GM18861 (cell line): ENCODE data around the gene BIVM.
A peak's percentile ranks its signal among the peaks of the same experiment; 100 is the strongest.

Experiments
- ATAC-seq: cut with Tn5 transposase; IDR thresholded peaks from one replicate; pipeline ENCODE4 v1.9.1; 2021; ENCODE audit not compliant: unreplicated experiment

BIVM gene

GRCh38 chr13:102784483-102784882 is 14.4 kb upstream of the BIVM start:
- no peak for ATAC-seq

GRCh38 chr13:102788683-102789082 is 10.2 kb upstream of the BIVM start:
- ATAC-seq, result no peak

GRCh38 chr13:102792396-102792795 is 6.5 kb upstream of the BIVM start:
- ATAC-seq, result no peak

- no peak for ATAC-seq
These were observed 5.1 kb upstream of the BIVM start for GRCh38 chr13:102793611-102794355.

- peak; percentile 0 for ATAC-seq
These were observed 666 bp downstream of the BIVM start for GRCh38 chr13:102799426-102800144.

- ATAC-seq, result peak; percentile 71
These were observed 1.5 kb downstream of the BIVM start for GRCh38 chr13:102800145-102801041.

- no peak for ATAC-seq
These were observed 6.8 kb downstream of the BIVM start for GRCh38 chr13:102805680-102806079.

- ATAC-seq, result no peak
These were observed 8.8 kb downstream of the BIVM start for GRCh38 chr13:102807699-102808098.

- no peak for ATAC-seq
These were observed 13.8 kb downstream of the BIVM start for GRCh38 chr13:102812611-102813287.

GRCh38 chr13:102814025-102814607 is 15.2 kb downstream of the BIVM start:
- no peak for ATAC-seq

GRCh38 chr13:102814793-102815192 is 15.9 kb downstream of the BIVM start:
- no peak for ATAC-seq

GRCh38 chr13:102815788-102816187 is 16.9 kb downstream of the BIVM start:
- no peak for ATAC-seq

GRCh38 chr13:102816708-102817107 is 17.8 kb downstream of the BIVM start:
- ATAC-seq, result no peak

- no peak for ATAC-seq
These were observed 18.3 kb downstream of the BIVM start for GRCh38 chr13:102817241-102817640.

GRCh38 chr13:102817907-102818306 is 19.0 kb downstream of the BIVM start:
- ATAC-seq, result no peak

GRCh38 chr13:102825400-102825799 is 26.5 kb downstream of the BIVM start:
- ATAC-seq, result no peak

GRCh38 chr13:102825921-102826706 is 27.2 kb downstream of the BIVM start:
- no peak for ATAC-seq

GRCh38 chr13:102830646-102831045 is 31.7 kb downstream of the BIVM start:
- ATAC-seq, result no peak

- ATAC-seq, result no peak
These were observed 37.6 kb downstream of the BIVM start for GRCh38 chr13:102836471-102836870.

GRCh38 chr13:102838273-102838672 is 39.4 kb downstream of the BIVM start:
- ATAC-seq, result no peak
